OCI-LY1 (cell line): ENCODE results near the gene KIAA1328.

Experiments
- EZH2 ChIP-seq: fragments of 200-600 bp; sonication (generic), shearing (Covaris generic); IDR thresholded peaks from 2 replicates; pipeline ENCODE4 v1.8.0; 2017; ENCODE audit warnings: borderline replicate concordance, mixed run types, mild to moderate bottlenecking, antibody characterized with exemption, low read length, moderate library complexity, mixed read lengths
- TF ChIP-seq, protein P1 (sequence below): fragments of 200-600 bp; sonication (generic), shearing (Covaris generic); IDR thresholded peaks from 2 replicates; pipeline ENCODE4 v1.5.1; 2017; ENCODE audit warnings: mild to moderate bottlenecking, antibody characterized with exemption, low read length, moderate library complexity, mixed read lengths

DNA sequence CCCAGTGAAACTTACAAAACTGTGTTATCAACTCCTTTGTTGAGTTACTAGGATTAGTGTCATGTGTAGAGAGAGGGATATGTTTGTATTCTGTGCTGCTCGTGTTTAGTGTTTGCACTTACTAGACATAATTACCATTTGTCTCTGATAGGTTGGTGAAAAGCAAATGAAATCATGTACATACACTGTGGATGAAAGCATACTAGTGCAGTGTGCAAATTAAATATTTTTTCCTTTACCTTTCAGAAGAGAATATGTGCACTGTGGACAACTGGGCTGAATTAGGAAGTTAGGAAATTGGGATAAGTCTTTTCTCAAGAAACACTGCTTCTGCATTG, 1.2 kb downstream of the KIAA1328 start:
- TF ChIP-seq, protein P1, sequence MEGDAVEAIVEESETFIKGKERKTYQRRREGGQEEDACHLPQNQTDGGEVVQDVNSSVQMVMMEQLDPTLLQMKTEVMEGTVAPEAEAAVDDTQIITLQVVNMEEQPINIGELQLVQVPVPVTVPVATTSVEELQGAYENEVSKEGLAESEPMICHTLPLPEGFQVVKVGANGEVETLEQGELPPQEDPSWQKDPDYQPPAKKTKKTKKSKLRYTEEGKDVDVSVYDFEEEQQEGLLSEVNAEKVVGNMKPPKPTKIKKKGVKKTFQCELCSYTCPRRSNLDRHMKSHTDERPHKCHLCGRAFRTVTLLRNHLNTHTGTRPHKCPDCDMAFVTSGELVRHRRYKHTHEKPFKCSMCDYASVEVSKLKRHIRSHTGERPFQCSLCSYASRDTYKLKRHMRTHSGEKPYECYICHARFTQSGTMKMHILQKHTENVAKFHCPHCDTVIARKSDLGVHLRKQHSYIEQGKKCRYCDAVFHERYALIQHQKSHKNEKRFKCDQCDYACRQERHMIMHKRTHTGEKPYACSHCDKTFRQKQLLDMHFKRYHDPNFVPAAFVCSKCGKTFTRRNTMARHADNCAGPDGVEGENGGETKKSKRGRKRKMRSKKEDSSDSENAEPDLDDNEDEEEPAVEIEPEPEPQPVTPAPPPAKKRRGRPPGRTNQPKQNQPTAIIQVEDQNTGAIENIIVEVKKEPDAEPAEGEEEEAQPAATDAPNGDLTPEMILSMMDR, result no peak
- no peak for TF ChIP-seq EZH2
